Measurements from ENCODE around the gene BCL2L14.

- TF ChIP-seq CTCF (IDR thresholded peaks at IDR 0.05): no peak
- TF ChIP-seq ZFX (IDR thresholded peaks at IDR 0.05; ENCODE audit: borderline replicate concordance): no peak
Observed at GRCh38 chr12:12133785-12134184, 63.0 kb downstream of the BCL2L14 start.
